WTC11 (cell line): Measurements from ENCODE around the gene HSD17B12. TPM values are rescaled to one million over a fixed set of nuclear protein-coding genes. Genes with fewer than 3 reads are reported as not detected.

Source experiments
- ATAC-seq: fragments of 200-7000 bp; cut with Tn5 transposase; 2 replicates; pipeline ENCODE4 v1.10.0; 2021; ENCODE audit warnings: mild to moderate bottlenecking, moderate library complexity
- CTCF ChIA-PET: fragments of 300-600 bp; sonication (Branson Sonifier 250); formaldehyde crosslinking; loops from one replicate; lab custom pipeline; 2021; ENCODE audit warnings: antibody characterized with exemption; lab: Charles Lee
- POLR2A ChIA-PET: fragments of 350-600 bp; sonication (Branson Sonifier 250); formaldehyde crosslinking; loops from one replicate; lab custom pipeline; 2021; ENCODE audit warnings: antibody characterized with exemption; lab: Charles Lee
- DNase-seq: peaks from one replicate; pipeline ENCODE4 v3.0.0; 2021; ENCODE audit warnings: low spot score
- H3K27ac Mint-ChIP-seq: 2 replicates; pipeline ENCODE4 v1.8.0; 2021; ENCODE audit warnings: mixed read lengths
- H3K27me3 Mint-ChIP-seq: 2 replicates; pipeline ENCODE4 v1.8.0; 2021; ENCODE audit warnings: low read depth, mild to moderate bottlenecking, moderate library complexity, mixed read lengths
- H3K36me3 Mint-ChIP-seq: 2 replicates; pipeline ENCODE4 v1.8.0; 2021; ENCODE audit warnings: mixed read lengths
- H3K4me1 Mint-ChIP-seq: 2 replicates; pipeline ENCODE4 v1.8.0; 2022; ENCODE audit warnings: mixed read lengths
- H3K4me3 Mint-ChIP-seq: 2 replicates; pipeline ENCODE4 v1.8.0; 2021; ENCODE audit warnings: mild to moderate bottlenecking, moderate library complexity, mixed read lengths
- H3K9me3 Mint-ChIP-seq: 2 replicates; pipeline ENCODE4 v1.8.0; 2021; ENCODE audit warnings: mixed read lengths
- ATF1 ChIP-seq: sonication (generic); formaldehyde crosslinking; IDR thresholded peaks from 2 replicates; pipeline ENCODE4 v1.8.1; 2023; ENCODE audit warnings: mild to moderate bottlenecking, moderate library complexity, missing genetic modification reagents
- CREM ChIP-seq: sonication (generic); formaldehyde crosslinking; IDR thresholded peaks from 2 replicates; pipeline ENCODE4 v1.8.1; 2022; ENCODE audit warnings: mild to moderate bottlenecking, missing genetic modification reagents, moderate library complexity
- E2F1 ChIP-seq: sonication (generic); formaldehyde crosslinking; IDR thresholded peaks from 2 replicates; pipeline ENCODE4 v1.8.0; 2022; ENCODE audit warnings: mild to moderate bottlenecking, missing genetic modification reagents
- FOXJ3 ChIP-seq: sonication (generic); formaldehyde crosslinking; IDR thresholded peaks from 2 replicates; pipeline ENCODE4 v1.9.0; 2021; ENCODE audit warnings: missing genetic modification reagents, mild to moderate bottlenecking, borderline replicate concordance
- FOXK1 ChIP-seq: sonication (generic); formaldehyde crosslinking; IDR thresholded peaks from 2 replicates; pipeline ENCODE4 v1.8.0; 2022; ENCODE audit warnings: mild to moderate bottlenecking, moderate library complexity, missing genetic modification reagents
- GABPB1 ChIP-seq: sonication (generic); formaldehyde crosslinking; IDR thresholded peaks from 2 replicates; pipeline ENCODE4 v1.8.1; 2023; ENCODE audit warnings: mild to moderate bottlenecking, missing genetic modification reagents
- HMGA2 ChIP-seq: fragments of 250-450 bp; sonication (Bioruptor Pico); IDR thresholded peaks from 2 replicates; pipeline ENCODE4 v1.4.0; 2021; ENCODE audit warnings: mild to moderate bottlenecking, moderate library complexity
- HMGXB4 ChIP-seq: sonication (generic); formaldehyde crosslinking; IDR thresholded peaks from 2 replicates; pipeline ENCODE4 v1.8.1; 2023; ENCODE audit warnings: mild to moderate bottlenecking, moderate library complexity, missing genetic modification reagents
- NR3C1 ChIP-seq: sonication (generic); formaldehyde crosslinking; conservative IDR thresholded peaks from 2 replicates; pipeline ENCODE4 v1.8.1; 2023; ENCODE audit warnings: low read depth, mild to moderate bottlenecking, missing genetic modification reagents
- OVOL2 ChIP-seq: fragments of 250-450 bp; sonication (Bioruptor Pico); IDR thresholded peaks from 2 replicates; pipeline ENCODE4 v1.9.0; 2021; ENCODE audit warnings: mild to moderate bottlenecking, borderline replicate concordance
- RELA ChIP-seq: sonication (generic); formaldehyde crosslinking; IDR thresholded peaks from 2 replicates; pipeline ENCODE4 v1.8.1; 2022; ENCODE audit warnings: missing genetic modification reagents, mild to moderate bottlenecking, borderline replicate concordance
- RORB ChIP-seq: fragments of 250-450 bp; sonication (Bioruptor Pico); IDR thresholded peaks from 2 replicates; pipeline ENCODE4 v1.9.0; 2021; ENCODE audit warnings: mild to moderate bottlenecking
- TEAD1 ChIP-seq: sonication (generic); formaldehyde crosslinking; IDR thresholded peaks from 2 replicates; pipeline ENCODE4 v1.8.0; 2022; ENCODE audit warnings: mild to moderate bottlenecking, missing genetic modification reagents
- ZNF263 ChIP-seq: sonication (generic); formaldehyde crosslinking; IDR thresholded peaks from 2 replicates; pipeline ENCODE4 v1.8.1; 2022; ENCODE audit warnings: low read depth, mild to moderate bottlenecking, moderate library complexity, missing genetic modification reagents
- ZNF512 ChIP-seq: sonication (generic); formaldehyde crosslinking; IDR thresholded peaks from 2 replicates; pipeline ENCODE4 v1.8.1; 2022; ENCODE audit warnings: missing genetic modification reagents, borderline replicate concordance
- ZNF671 ChIP-seq: fragments of 250-450 bp; sonication (Bioruptor Pico); IDR thresholded peaks from 2 replicates; pipeline ENCODE4 v1.8.0; 2021; ENCODE audit warnings: mild to moderate bottlenecking
- total RNA-seq: library from RNA; stranded (reverse); gene quantifications from 3 replicates; pipeline ENCODE4 v1.2.3, GENCODE V29; 2021
- TF ChIP-seq, protein P1 (sequence below): sonication (generic); formaldehyde crosslinking; IDR thresholded peaks from 2 replicates; pipeline ENCODE4 v1.8.0; 2023; ENCODE audit warnings: mild to moderate bottlenecking, missing genetic modification reagents
- TF ChIP-seq, protein P2 (sequence below): sonication (generic); formaldehyde crosslinking; IDR thresholded peaks from 2 replicates; pipeline ENCODE4 v1.8.0; 2022; ENCODE audit warnings: mild to moderate bottlenecking, missing genetic modification reagents
- TF ChIP-seq, protein P3 (sequence below): sonication (generic); formaldehyde crosslinking; IDR thresholded peaks from 2 replicates; pipeline ENCODE4 v1.8.1; 2023; ENCODE audit warnings: mild to moderate bottlenecking, missing genetic modification reagents
- TF ChIP-seq, protein P4 (sequence below): sonication (generic); formaldehyde crosslinking; IDR thresholded peaks from 2 replicates; pipeline ENCODE4 v1.8.1; 2022; ENCODE audit warnings: mild to moderate bottlenecking, moderate library complexity, missing genetic modification reagents
- TF ChIP-seq, protein P5 (sequence below): fragments of 250-450 bp; sonication (Bioruptor Pico); IDR thresholded peaks from 2 replicates; pipeline ENCODE4 v2.1.2; 2022; ENCODE audit warnings: mild to moderate bottlenecking, moderate library complexity

HSD17B12 gene
- total RNA-seq, 1 experiment from 2014 or later: 149 TPM

DNA sequence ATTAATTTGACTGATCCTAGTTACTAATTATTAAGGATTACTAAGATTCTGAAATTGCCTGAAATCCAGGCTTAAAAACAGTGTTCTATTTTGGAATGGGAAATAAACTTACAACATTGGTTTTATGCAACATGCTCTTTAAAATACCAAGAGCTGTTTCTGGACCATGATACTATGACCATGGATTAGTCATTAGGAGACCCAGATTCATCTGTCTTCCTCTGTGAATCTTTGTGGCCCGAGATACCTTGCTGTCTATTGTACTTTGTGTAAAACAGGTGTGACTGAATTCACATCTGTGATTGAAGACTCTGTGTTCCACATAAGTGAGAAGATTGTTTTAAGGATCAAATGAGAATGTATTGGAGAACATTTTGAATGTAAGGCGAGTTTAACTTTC is 98.8 kb downstream of the HSD17B12 start:
- ChIA-PET POLR2A (no interaction called here), CTCF (no interaction called here)
- Mint-ChIP-seq H3K9me3 (peaks cover 30% of the 10 kb centered on the region), H3K4me1 (no peaks in the 10 kb centered on the region), H3K27me3 (no peaks in the 10 kb centered on the region), H3K4me3 (no peak overlapping the region), H3K27ac (no peak overlapping the region; the same call in 1 of the 2 replicates), H3K36me3 (peaks cover 37% of the 10 kb centered on the region)
- DNase-seq (no peak), ATAC-seq (no peak)
- TF ChIP-seq HMGXB4 (CRISPR knock-in tag) (no peak), ATF1 (CRISPR knock-in tag) (no peak), TEAD1 (CRISPR knock-in tag) (no peak), FOXJ3 (no peak), FOXK1 (CRISPR knock-in tag) (no peak), ZNF263 (no peak), CREM (CRISPR knock-in tag) (no peak), RELA (CRISPR knock-in tag) (no peak), E2F1 (CRISPR knock-in tag) (no peak), RORB (CRISPR knock-in tag) (no peak), NR3C1 (no peak), ZNF671 (CRISPR knock-in tag) (no peak)
- TF ChIP-seq, protein P1, sequence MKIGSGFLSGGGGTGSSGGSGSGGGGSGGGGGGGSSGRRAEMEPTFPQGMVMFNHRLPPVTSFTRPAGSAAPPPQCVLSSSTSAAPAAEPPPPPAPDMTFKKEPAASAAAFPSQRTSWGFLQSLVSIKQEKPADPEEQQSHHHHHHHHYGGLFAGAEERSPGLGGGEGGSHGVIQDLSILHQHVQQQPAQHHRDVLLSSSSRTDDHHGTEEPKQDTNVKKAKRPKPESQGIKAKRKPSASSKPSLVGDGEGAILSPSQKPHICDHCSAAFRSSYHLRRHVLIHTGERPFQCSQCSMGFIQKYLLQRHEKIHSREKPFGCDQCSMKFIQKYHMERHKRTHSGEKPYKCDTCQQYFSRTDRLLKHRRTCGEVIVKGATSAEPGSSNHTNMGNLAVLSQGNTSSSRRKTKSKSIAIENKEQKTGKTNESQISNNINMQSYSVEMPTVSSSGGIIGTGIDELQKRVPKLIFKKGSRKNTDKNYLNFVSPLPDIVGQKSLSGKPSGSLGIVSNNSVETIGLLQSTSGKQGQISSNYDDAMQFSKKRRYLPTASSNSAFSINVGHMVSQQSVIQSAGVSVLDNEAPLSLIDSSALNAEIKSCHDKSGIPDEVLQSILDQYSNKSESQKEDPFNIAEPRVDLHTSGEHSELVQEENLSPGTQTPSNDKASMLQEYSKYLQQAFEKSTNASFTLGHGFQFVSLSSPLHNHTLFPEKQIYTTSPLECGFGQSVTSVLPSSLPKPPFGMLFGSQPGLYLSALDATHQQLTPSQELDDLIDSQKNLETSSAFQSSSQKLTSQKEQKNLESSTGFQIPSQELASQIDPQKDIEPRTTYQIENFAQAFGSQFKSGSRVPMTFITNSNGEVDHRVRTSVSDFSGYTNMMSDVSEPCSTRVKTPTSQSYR: no peak
- TF ChIP-seq, protein P2, sequence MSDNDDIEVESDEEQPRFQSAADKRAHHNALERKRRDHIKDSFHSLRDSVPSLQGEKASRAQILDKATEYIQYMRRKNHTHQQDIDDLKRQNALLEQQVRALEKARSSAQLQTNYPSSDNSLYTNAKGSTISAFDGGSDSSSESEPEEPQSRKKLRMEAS (CRISPR knock-in tag): no peak
- TF ChIP-seq, protein P3, sequence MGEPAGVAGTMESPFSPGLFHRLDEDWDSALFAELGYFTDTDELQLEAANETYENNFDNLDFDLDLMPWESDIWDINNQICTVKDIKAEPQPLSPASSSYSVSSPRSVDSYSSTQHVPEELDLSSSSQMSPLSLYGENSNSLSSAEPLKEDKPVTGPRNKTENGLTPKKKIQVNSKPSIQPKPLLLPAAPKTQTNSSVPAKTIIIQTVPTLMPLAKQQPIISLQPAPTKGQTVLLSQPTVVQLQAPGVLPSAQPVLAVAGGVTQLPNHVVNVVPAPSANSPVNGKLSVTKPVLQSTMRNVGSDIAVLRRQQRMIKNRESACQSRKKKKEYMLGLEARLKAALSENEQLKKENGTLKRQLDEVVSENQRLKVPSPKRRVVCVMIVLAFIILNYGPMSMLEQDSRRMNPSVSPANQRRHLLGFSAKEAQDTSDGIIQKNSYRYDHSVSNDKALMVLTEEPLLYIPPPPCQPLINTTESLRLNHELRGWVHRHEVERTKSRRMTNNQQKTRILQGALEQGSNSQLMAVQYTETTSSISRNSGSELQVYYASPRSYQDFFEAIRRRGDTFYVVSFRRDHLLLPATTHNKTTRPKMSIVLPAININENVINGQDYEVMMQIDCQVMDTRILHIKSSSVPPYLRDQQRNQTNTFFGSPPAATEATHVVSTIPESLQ (CRISPR knock-in tag): no peak
- TF ChIP-seq, protein P4, sequence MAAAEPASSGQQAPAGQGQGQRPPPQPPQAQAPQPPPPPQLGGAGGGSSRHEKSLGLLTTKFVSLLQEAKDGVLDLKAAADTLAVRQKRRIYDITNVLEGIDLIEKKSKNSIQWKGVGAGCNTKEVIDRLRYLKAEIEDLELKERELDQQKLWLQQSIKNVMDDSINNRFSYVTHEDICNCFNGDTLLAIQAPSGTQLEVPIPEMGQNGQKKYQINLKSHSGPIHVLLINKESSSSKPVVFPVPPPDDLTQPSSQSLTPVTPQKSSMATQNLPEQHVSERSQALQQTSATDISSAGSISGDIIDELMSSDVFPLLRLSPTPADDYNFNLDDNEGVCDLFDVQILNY (CRISPR knock-in tag): no peak

GRCh38 chr11:43784301-43784700 is 103.8 kb downstream of the HSD17B12 start:
- no peak for DNase-seq
- H3K27me3 Mint-ChIP-seq: no peaks in the 10 kb centered on the region
- no peak for TF ChIP-seq OVOL2
- TF ChIP-seq, protein P5, sequence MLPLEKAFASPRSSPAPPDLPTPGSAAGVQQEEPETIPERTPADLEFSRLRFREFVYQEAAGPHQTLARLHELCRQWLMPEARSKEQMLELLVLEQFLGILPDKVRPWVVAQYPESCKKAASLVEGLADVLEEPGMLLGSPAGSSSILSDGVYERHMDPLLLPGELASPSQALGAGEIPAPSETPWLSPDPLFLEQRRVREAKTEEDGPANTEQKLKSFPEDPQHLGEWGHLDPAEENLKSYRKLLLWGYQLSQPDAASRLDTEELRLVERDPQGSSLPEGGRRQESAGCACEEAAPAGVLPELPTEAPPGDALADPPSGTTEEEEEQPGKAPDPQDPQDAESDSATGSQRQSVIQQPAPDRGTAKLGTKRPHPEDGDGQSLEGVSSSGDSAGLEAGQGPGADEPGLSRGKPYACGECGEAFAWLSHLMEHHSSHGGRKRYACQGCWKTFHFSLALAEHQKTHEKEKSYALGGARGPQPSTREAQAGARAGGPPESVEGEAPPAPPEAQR (CRISPR knock-in tag): no peak
- TF ChIP-seq HMGA2: 0 out of 2 replicates have a peak, but pooled peaks have one; percentile 27
- TF ChIP-seq GABPB1: no peak
- TF ChIP-seq ZNF512: no peak
- no peak overlapping the region for H3K27ac Mint-ChIP-seq
- peaks cover 28% of the 10 kb centered on the region for H3K9me3 Mint-ChIP-seq
- no peaks in the 10 kb centered on the region for H3K4me1 Mint-ChIP-seq
- CTCF ChIA-PET: no interaction called here
- H3K36me3 Mint-ChIP-seq: peaks cover 42% of the 10 kb centered on the region
- no peak overlapping the region for H3K4me3 Mint-ChIP-seq
- POLR2A ChIA-PET: no interaction called here
- ATAC-seq: no peak
